Endothelial cell of umbilical vein (primary cell): ENCODE measurements around the gene ALG12. TPM values are rescaled to one million over a fixed set of nuclear protein-coding genes. Genes with fewer than 3 reads are reported as not detected.

Source experiments
- BruUV-seq: library from RNA; stranded (reverse); fragments of 400-500 nt; replicated peaks from 2 replicates; lab custom pipeline; 2021; lab: Mats Ljungman, UMichigan
- CTCF ChIA-PET: fragments of 300-600, 350-600 bp; sonication (Branson Sonifier 250); formaldehyde crosslinking; loops from one replicate; lab custom pipeline; 2021; ENCODE audit warnings: antibody characterized with exemption, inconsistent platforms; lab: Charles Lee
- POLR2A ChIA-PET: fragments of 300-600, 350-600 bp; sonication (Branson Sonifier 250); formaldehyde crosslinking; loops from one replicate; lab custom pipeline; 2021; ENCODE audit warnings: antibody characterized with exemption, inconsistent platforms; lab: Charles Lee
- DNase-seq: peaks from one replicate; pipeline ENCODE4 v3.0.0-alpha.2; 2011; ENCODE audit warnings: low read depth, low spot score
- FAIRE-seq: peaks from 2 replicates; lab custom pipeline; 2011; peaks lifted over from hg19 to GRCh38; lab: Jason Lieb, UNC
- H2AFZ ChIP-seq: 2 replicates; pipeline ENCODE4 v1.6.0; 2012; ENCODE audit warnings: low read depth, low read length, control low read depth, inconsistent platforms
- H3K27ac ChIP-seq: 2 replicates; pipeline ENCODE4 v1.5.1; 2011; ENCODE audit warnings: low read depth, mild to moderate bottlenecking, control low read depth, low read length, moderate library complexity; ENCODE audit not compliant: insufficient read depth
- H3K27me3 ChIP-seq, 2 experiments: 2 replicates each; pipeline versions ENCODE4 v1.6.0 to v1.6.1; 2011; ENCODE audit warnings: low read length in 2 of 2, mixed read lengths in 1 of 2; ENCODE audit not compliant: control insufficient read depth in 2 of 2, insufficient read depth in 2 of 2
- H3K36me3 ChIP-seq, 2 experiments: 2 replicates in 1 of 2; 3 replicates in 1 of 2; pipeline ENCODE4 v1.5.1; 2011; ENCODE audit warnings: low read length in 2 of 2, mild to moderate bottlenecking in 1 of 2, moderate library complexity in 1 of 2; ENCODE audit not compliant: control insufficient read depth in 2 of 2, insufficient read depth in 2 of 2; ENCODE audit errors: extremely low read depth in 1 of 2
- H3K4me1 ChIP-seq: 3 replicates; pipeline ENCODE4 v1.5.1; 2011; ENCODE audit warnings: mild to moderate bottlenecking, low read length; ENCODE audit not compliant: control insufficient read depth, insufficient read depth; ENCODE audit errors: extremely low read depth
- H3K4me2 ChIP-seq: 2 replicates; pipeline ENCODE4 v1.6.1; 2011; ENCODE audit warnings: low read length, control low read depth, mixed read lengths; ENCODE audit not compliant: insufficient read depth
- H3K4me3 ChIP-seq, 3 experiments: fragments of 200-600 bp in 1 of 3; sonication (generic), shearing (Covaris generic) in 1 of 3; replicated peaks in 1 of 3; 2 replicates each; pipeline ENCODE4 v1.5.1; 2011 to 2016; ENCODE audit warnings: control low read depth in 3 of 3, low read length in 3 of 3, mild to moderate bottlenecking in 2 of 3, inconsistent platforms in 1 of 3, low read depth in 1 of 3, moderate library complexity in 1 of 3; ENCODE audit not compliant: insufficient read depth in 1 of 3
- H3K79me2 ChIP-seq: 2 replicates; pipeline ENCODE4 v1.6.0; 2012; ENCODE audit warnings: low read length, inconsistent platforms; ENCODE audit not compliant: control insufficient read depth, insufficient read depth
- H3K9ac ChIP-seq: replicated peaks from 2 replicates; pipeline ENCODE3; 2011; ENCODE audit warnings: low read length, control low read depth; ENCODE audit not compliant: insufficient read depth; ENCODE audit errors: extremely low read depth
- H3K9me1 ChIP-seq: replicated peaks from 3 replicates; pipeline ENCODE4 v1.6.0; 2011; ENCODE audit warnings: mild to moderate bottlenecking, low read length; ENCODE audit not compliant: control insufficient read depth, insufficient read depth; ENCODE audit errors: extremely low read depth
- H3K9me3 ChIP-seq: replicated peaks from 2 replicates; pipeline ENCODE4 v1.5.1; 2012; ENCODE audit warnings: low read length, inconsistent platforms; ENCODE audit not compliant: control insufficient read depth, insufficient read depth
- H4K20me1 ChIP-seq: replicated peaks from 2 replicates; pipeline ENCODE3; 2011; ENCODE audit warnings: mild to moderate bottlenecking, low read length; ENCODE audit not compliant: control insufficient read depth, insufficient read depth; ENCODE audit errors: extremely low read depth
- CTCF ChIP-seq, 2 donors: IDR thresholded peaks; 1 replicate in 1 of 2; 2 replicates in 1 of 2; pipeline ENCODE4 v1.5.1; 2011; ENCODE audit warnings: low read length in 2 of 2, mild to moderate bottlenecking in 2 of 2, moderate library complexity in 2 of 2, control low read depth in 1 of 2, inconsistent platforms in 1 of 2, low read depth in 1 of 2; ENCODE audit not compliant: insufficient read depth in 1 of 2; ENCODE audit errors: extremely low read depth in 1 of 2
- EZH2 ChIP-seq: IDR thresholded peaks from 2 replicates; pipeline ENCODE4 v1.6.1; 2012; ENCODE audit warnings: borderline replicate concordance, low read depth, mild to moderate bottlenecking, moderate library complexity, low read length, inconsistent platforms; ENCODE audit not compliant: severe bottlenecking
- FOS ChIP-seq: IDR thresholded peaks from 2 replicates; pipeline ENCODE4 v1.6.1; 2011; ENCODE audit warnings: mild to moderate bottlenecking, low read length, moderate library complexity, borderline replicate concordance; ENCODE audit not compliant: insufficient read depth
- GATA2 ChIP-seq: IDR thresholded peaks from 2 replicates; pipeline ENCODE4 v1.7.0; 2011; ENCODE audit warnings: low read depth, mild to moderate bottlenecking, moderate library complexity, mixed read lengths, low read length; ENCODE audit not compliant: insufficient read length, insufficient read depth
- JUN ChIP-seq: IDR thresholded peaks from 2 replicates; pipeline ENCODE4 v1.6.1; 2011; ENCODE audit warnings: borderline replicate concordance, low read depth; ENCODE audit not compliant: insufficient read length, insufficient read depth
- MYC ChIP-seq: IDR thresholded peaks from one replicate; pipeline ENCODE4 v1.6.1; 2011; ENCODE audit warnings: mild to moderate bottlenecking, low read depth, low read length
- POLR2A ChIP-seq: IDR thresholded peaks from 2 replicates; pipeline ENCODE4 v1.6.1; 2012; ENCODE audit warnings: low read depth, mild to moderate bottlenecking, control low read depth, low read length
- POLR2AphosphoS5 ChIP-seq: IDR thresholded peaks from 2 replicates; pipeline ENCODE4 v1.6.1; 2012; ENCODE audit warnings: low read depth, mild to moderate bottlenecking, control low read depth, low read length, moderate library complexity; ENCODE audit not compliant: insufficient read depth
- dilution Hi-C: fragments of 300-500 bp; cut with MboI; formaldehyde crosslinking; loops from one replicate; pipeline ENCODE4 v1.15.0; 2019; ENCODE audit warnings: low sequenced_read_pairs; ENCODE audit not compliant: extremely low pct_ligation_motif_present
- intact Hi-C: fragments of 100-400 bp; cut with micrococcal nuclease; formaldehyde crosslinking; loops from one replicate; pipeline ENCODE4 v1.10.0; 2022
- polyA plus RNA-seq, 4 experiments: library from polyadenylated mRNA; depleted of rRNA in 3 of 4; stranded (reverse) in 3 of 4; unstranded in 1 of 4; fragments of >200 nt; gene quantifications; 2 replicates each; pipeline versions ENCODE4 v1.2.1 to v1.2.3, GENCODE V29; 2011 to 2012; ENCODE audit warnings: missing spikeins in 1 of 4
- total RNA-seq: library from RNA; stranded (reverse); gene quantifications from 2 replicates; pipeline ENCODE4 v1.2.3, GENCODE V29; 2021
- TF ChIP-seq, protein P1 (sequence below): IDR thresholded peaks from 2 replicates; pipeline ENCODE4 v1.6.1; 2011; ENCODE audit not compliant: insufficient read depth, insufficient read length

ALG12 gene
- total and polyA plus RNA-seq, 2 donors (not counting 3 experiments of a cell fraction or from before 2014, with no cell fraction given), result 14.6 to 18.0 TPM

- no peak overlapping the region for H3K4me2 ChIP-seq
- BruUV-seq, result no TSS peak
- H3K9me1 ChIP-seq, result no peaks in the 10 kb centered on the region
- peaks cover 2% of the 10 kb centered on the region for H3K4me1 ChIP-seq
- H3K27ac ChIP-seq, result no peak overlapping the region
- H3K27me3 ChIP-seq, result no peaks in the 10 kb centered on the region
- dilution Hi-C loops (no loop called here), intact Hi-C loops (no loop called here)
- no peak overlapping the region for H3K4me3 ChIP-seq
- no peak overlapping the region for H3K9ac ChIP-seq
- peaks cover 4 to 36% of the 10 kb centered on the region in 2 experiments for H3K36me3 ChIP-seq
- ChIA-PET CTCF (no interaction called here), POLR2A (no interaction called here)
- no peak for TF ChIP-seq CTCF (IDR thresholded peaks at IDR 0.05; ENCODE audit: extremely low read depth in 1 of 2, insufficient read depth in 1 of 2, low read depth in 1 of 2, low read length in 2 of 2)
- TF ChIP-seq POLR2AphosphoS5, result no peak
- TF ChIP-seq EZH2, result no peak
- TF ChIP-seq MYC, result no peak
- no peak for TF ChIP-seq FOS
- TF ChIP-seq GATA2, result no peak
- TF ChIP-seq JUN, result no peak
- TF ChIP-seq, protein P1, sequence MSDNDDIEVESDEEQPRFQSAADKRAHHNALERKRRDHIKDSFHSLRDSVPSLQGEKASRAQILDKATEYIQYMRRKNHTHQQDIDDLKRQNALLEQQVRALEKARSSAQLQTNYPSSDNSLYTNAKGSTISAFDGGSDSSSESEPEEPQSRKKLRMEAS, result no peak
- no peak for TF ChIP-seq POLR2A
- peaks cover 61% of the 10 kb centered on the region for H3K79me2 ChIP-seq
- DNase-seq (no peak), FAIRE-seq (no peak)
- H2AFZ ChIP-seq, result no peak overlapping the region
- no peaks in the 10 kb centered on the region for H3K9me3 ChIP-seq
- H4K20me1 ChIP-seq, result no peaks in the 10 kb centered on the region
Measured at GRCh38 chr22:49885881-49886280, 32.4 kb downstream of the ALG12 start.
